NT2/D1 (cell line): ENCODE data around the gene UCHL1.
A peak's percentile ranks its signal among the peaks of the same experiment; 100 is the strongest.

Experiments
- DNase-seq: peaks from one replicate; pipeline ENCODE4 v3.0.0-alpha.2; 2011; ENCODE audit warnings: low read depth, low spot score
- H3K27me3 ChIP-seq: 2 replicates; pipeline ENCODE4 v1.6.0; 2011; ENCODE audit warnings: mild to moderate bottlenecking; ENCODE audit not compliant: insufficient read length, insufficient read depth
- H3K36me3 ChIP-seq: 2 replicates; pipeline ENCODE4 v1.6.1; 2011; ENCODE audit warnings: mild to moderate bottlenecking, low read length, mixed read lengths; ENCODE audit not compliant: insufficient read depth, insufficient read length
- H3K4me1 ChIP-seq: 2 replicates; pipeline ENCODE4 v1.5.1; 2011; ENCODE audit not compliant: insufficient read depth, insufficient read length
- H3K4me3 ChIP-seq: 2 replicates; pipeline ENCODE4 v1.5.1; 2011; ENCODE audit warnings: low read depth; ENCODE audit not compliant: insufficient read length
- H3K9ac ChIP-seq: 2 replicates; pipeline ENCODE4 v1.6.0; 2011; ENCODE audit warnings: low read depth; ENCODE audit not compliant: insufficient read length
- H3K9me3 ChIP-seq: 2 replicates; pipeline ENCODE4 v1.5.1; 2011; ENCODE audit warnings: mild to moderate bottlenecking, low read length; ENCODE audit not compliant: insufficient read depth
- SUZ12 ChIP-seq: IDR thresholded peaks from 2 replicates; pipeline ENCODE4 v1.6.1; 2011; ENCODE audit not compliant: insufficient read length, insufficient read depth; ENCODE audit errors: extremely low read depth
- YY1 ChIP-seq: IDR thresholded peaks from 2 replicates; pipeline ENCODE4 v1.6.1; 2011; ENCODE audit not compliant: insufficient read length, insufficient read depth
- ZNF274 ChIP-seq: IDR thresholded peaks from 2 replicates; pipeline ENCODE4 v1.6.1; 2011; ENCODE audit warnings: mild to moderate bottlenecking, low read depth, low read length

UCHL1 gene

DNA sequence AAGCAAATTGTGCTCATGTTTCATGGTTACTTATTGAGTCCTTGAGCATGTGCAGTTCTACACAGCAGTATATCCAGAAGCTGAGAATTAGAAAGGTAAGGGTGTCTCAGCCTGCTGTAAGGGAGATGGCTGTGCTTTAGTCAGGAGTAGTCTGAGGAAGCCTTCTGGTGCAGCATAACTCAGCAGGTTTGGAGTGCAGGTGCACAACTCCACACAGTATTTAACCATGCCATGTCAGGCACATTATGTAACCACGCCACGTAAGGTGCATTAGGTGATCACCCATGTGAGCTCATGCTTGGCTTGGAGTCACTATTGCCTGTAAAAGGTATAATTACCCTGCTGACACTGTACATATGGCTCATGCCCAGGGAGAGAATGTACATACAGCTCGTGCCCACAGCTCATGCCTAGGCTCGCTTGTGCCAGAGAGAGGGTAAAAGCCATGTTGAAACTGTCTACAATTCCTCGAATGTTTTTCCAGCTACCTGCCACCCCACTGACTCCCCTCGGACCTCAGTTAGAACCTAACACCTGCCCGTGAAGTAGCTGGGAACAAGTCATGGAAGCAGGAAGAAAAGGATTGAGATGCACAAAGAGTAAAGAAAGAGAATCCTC, 37.8 kb downstream of the UCHL1 start:
- TF ChIP-seq SUZ12 (no peak), ZNF274 (no peak), YY1 (no peak)
- no peaks in the 10 kb centered on the region for H3K4me1 ChIP-seq
- H3K36me3 ChIP-seq, result no peaks in the 10 kb centered on the region
- H3K27me3 ChIP-seq, result no peaks in the 10 kb centered on the region
- H3K9ac ChIP-seq, result no peak overlapping the region
- peak; percentile 1 for DNase-seq
- H3K4me3 ChIP-seq, result no peak overlapping the region
- peaks cover 12% of the 10 kb centered on the region for H3K9me3 ChIP-seq

DNA sequence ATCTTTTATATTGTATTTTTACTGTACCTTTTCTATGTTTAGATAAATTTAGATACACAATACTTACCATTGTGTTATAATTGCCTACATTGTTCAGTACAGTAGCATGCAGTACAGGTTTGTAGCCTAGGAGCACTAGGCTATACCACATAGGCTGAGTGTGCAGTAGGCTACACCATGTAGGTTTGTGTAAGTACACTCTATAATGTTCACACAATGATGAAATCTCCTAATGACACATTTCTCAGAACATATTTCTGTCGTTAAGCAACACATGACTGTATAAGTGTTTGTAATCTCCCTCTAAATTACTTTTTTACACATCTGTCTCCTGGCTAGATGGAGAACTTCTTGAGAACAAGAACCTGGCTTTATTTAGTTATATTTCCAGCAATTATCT, 40.3 kb downstream of the UCHL1 start:
- peaks cover 12% of the 10 kb centered on the region for H3K9me3 ChIP-seq
- H3K27me3 ChIP-seq, result no peaks in the 10 kb centered on the region
- no peak for DNase-seq
- no peak overlapping the region for H3K4me3 ChIP-seq
- no peaks in the 10 kb centered on the region for H3K36me3 ChIP-seq
- H3K9ac ChIP-seq, result no peak overlapping the region
- TF ChIP-seq YY1 (no peak), SUZ12 (no peak), ZNF274 (no peak)
- no peaks in the 10 kb centered on the region for H3K4me1 ChIP-seq

DNA sequence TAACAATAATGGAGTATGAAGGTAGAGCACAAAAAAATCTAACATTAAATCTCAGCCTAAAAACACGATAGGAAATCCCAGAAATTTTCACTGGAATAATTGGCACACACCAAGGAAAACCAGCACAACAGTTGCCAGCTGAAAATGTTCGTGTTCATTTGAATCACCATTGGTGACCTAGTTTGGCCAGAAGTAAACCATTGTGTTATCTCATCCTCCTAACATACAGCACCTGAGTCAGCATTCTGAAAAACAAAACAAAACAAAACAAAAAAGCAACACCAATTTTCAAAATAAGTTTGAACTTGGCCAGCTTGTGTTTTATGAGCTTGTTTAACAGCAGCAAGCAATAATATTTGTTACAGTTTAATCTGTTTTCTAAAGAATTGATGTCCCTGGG, 41.1 kb downstream of the UCHL1 start:
- Histone ChIP-seq H3K27me3 (no peaks in the 10 kb centered on the region), H3K36me3 (no peaks in the 10 kb centered on the region), H3K9me3 (peaks cover 12% of the 10 kb centered on the region), H3K9ac (no peak overlapping the region), H3K4me1 (no peaks in the 10 kb centered on the region), H3K4me3 (no peak overlapping the region)
- DNase-seq, result no peak
- TF ChIP-seq YY1, result no peak
- TF ChIP-seq SUZ12, result no peak
- TF ChIP-seq ZNF274, result no peak

DNA sequence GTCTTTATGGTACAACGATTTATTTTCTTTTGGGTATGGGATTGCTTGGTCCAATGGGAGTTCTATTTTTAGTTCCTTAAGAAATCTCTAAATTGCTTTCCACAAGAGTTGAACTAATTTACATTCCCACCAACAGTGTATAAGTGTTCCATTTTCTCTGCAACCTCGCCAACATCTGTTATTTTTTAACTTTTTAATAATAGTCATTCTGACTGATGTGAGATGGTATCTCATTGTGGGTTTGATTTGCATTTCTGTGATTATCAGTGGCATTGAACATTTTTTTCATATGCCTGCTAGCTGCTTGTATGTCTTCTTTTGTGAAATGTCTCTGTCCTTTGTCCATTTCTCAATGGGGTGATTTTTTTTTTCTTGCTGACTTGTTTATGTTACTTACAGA, 42.8 kb downstream of the UCHL1 start:
- Histone ChIP-seq H3K9ac (no peak overlapping the region), H3K9me3 (peaks cover 8% of the 10 kb centered on the region), H3K36me3 (no peaks in the 10 kb centered on the region), H3K27me3 (no peaks in the 10 kb centered on the region), H3K4me3 (no peak overlapping the region), H3K4me1 (no peaks in the 10 kb centered on the region)
- TF ChIP-seq ZNF274 (no peak), YY1 (no peak), SUZ12 (no peak)
- no peak for DNase-seq

DNA sequence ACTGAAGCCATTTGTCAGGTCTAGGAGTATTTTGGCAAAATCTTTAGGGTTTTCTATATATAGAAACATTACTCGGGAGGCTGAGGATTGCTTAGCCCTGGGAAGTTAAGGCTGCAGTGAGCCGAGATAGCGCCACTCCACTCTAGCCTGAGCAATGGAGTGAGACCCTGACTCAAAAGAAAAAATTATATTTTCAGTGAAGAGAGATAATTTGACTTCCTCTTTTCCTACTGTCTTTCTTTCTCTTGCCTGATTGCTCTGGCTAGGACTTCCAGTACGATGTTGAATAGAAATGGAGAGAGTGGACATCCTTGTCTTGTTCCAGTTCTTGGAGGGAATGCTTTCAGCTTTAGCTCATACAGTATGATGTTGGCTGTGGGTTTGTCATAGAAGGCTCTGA, 44.4 kb downstream of the UCHL1 start:
- H3K4me1 ChIP-seq, result no peaks in the 10 kb centered on the region
- H3K9ac ChIP-seq, result no peak overlapping the region
- DNase-seq, result no peak
- H3K9me3 ChIP-seq, result no peaks in the 10 kb centered on the region
- no peaks in the 10 kb centered on the region for H3K36me3 ChIP-seq
- no peak overlapping the region for H3K4me3 ChIP-seq
- H3K27me3 ChIP-seq, result no peaks in the 10 kb centered on the region
- no peak for TF ChIP-seq YY1
- TF ChIP-seq ZNF274, result no peak
- no peak for TF ChIP-seq SUZ12

DNA sequence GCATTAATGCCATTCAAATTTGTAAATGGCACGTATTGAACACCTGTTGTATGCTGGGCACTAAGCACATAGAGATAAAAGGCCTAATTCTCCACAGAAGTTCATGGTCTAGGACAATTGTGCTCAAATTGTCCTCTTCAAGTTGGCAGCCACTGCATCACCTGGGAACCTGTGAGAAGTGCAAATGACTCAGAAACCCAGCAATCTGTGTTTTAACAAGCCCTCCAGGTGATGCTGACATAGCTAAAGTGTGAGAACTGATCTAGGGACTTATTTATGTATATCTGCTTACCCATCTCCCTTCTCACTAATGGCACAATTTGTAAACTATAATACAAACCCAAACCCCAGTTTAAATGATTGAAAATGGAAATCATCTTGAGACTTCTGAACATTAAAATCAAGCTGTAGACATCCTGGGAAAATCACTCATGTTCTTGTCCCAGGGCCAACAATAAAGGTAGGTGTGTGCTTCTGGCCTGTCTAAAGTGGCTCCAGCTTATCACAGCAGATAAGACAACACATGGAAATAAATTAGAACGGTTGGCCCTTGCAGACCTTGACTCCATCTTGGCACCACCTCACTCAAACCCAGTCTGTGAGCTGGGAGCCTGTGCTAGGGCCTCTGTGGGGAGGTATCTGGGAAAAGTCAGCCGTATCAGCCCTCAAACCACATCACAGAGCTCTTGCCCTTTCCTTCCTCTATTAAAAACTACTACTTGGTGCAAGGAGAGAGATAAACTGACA, 46.8 kb downstream of the UCHL1 start:
- H3K9me3 ChIP-seq, result no peaks in the 10 kb centered on the region
- H3K4me1 ChIP-seq, result no peaks in the 10 kb centered on the region
- H3K9ac ChIP-seq, result no peak overlapping the region
- no peak for DNase-seq
- H3K27me3 ChIP-seq, result no peaks in the 10 kb centered on the region
- TF ChIP-seq ZNF274 (no peak), YY1 (no peak), SUZ12 (no peak)
- H3K4me3 ChIP-seq, result no peak overlapping the region
- no peaks in the 10 kb centered on the region for H3K36me3 ChIP-seq

DNA sequence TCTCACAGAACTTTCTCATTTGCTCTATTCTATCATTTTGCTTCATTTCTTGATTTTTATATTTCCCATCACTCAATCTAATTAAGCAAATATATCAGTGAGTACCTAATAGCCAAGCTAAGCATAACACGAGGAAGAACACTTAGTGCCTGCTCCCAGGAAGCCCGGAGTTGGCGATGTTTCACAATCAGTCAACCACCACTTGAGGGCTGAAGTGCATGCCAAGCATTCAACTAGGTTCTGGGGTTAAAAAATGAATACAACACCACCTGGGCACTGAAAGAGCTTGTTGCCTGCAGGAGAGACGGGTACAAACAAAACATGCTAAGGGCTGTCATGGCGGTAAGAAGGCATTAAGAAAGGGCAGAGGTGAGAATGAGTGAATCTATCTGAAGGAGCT, 47.5 kb downstream of the UCHL1 start:
- H3K4me1 ChIP-seq, result no peaks in the 10 kb centered on the region
- H3K27me3 ChIP-seq, result no peaks in the 10 kb centered on the region
- H3K9me3 ChIP-seq, result no peaks in the 10 kb centered on the region
- no peak for DNase-seq
- H3K9ac ChIP-seq, result no peak overlapping the region
- no peak overlapping the region for H3K4me3 ChIP-seq
- no peak for TF ChIP-seq ZNF274
- TF ChIP-seq YY1, result no peak
- TF ChIP-seq SUZ12, result no peak
- H3K36me3 ChIP-seq, result no peaks in the 10 kb centered on the region
